Right atrium auricular region (tissue), 2 donors: ENCODE data around the gene IL4. TPM values are rescaled to one million over a fixed set of nuclear protein-coding genes. Genes with fewer than 3 reads are reported as not detected.

ENCODE experiments used
- DNase-seq: peaks from one replicate; pipeline ENCODE4 v3.0.0-alpha.2; 2019; ENCODE audit warnings: low spot score
- H3K27ac ChIP-seq, 2 donors: fragments of 200-600 bp; sonication (generic); 1 replicate in 1 of 2; 2 replicates in 1 of 2; pipeline ENCODE4 v1.5.1; 2016 to 2019
- H3K27me3 ChIP-seq, 2 donors: fragments of 200-600 bp; sonication (generic); one replicate each; pipeline versions ENCODE4 v1.5.1 to v1.6.0; 2017 to 2019
- H3K36me3 ChIP-seq: fragments of 200-600 bp; sonication (generic); one replicate; pipeline ENCODE4 v1.5.1; 2016
- H3K4me1 ChIP-seq, 2 donors: fragments of 200-600 bp; sonication (generic); one replicate each; pipeline versions ENCODE4 v1.5.1 to v1.6.0; 2017 to 2019
- H3K4me3 ChIP-seq, 2 donors: fragments of 200-600 bp; sonication (generic); 1 replicate in 1 of 2; 2 replicates in 1 of 2; pipeline ENCODE4 v1.5.1; 2017 to 2019; ENCODE audit warnings: mild to moderate bottlenecking in 1 of 2, moderate library complexity in 1 of 2
- H3K9me3 ChIP-seq, 2 donors: fragments of 200-600 bp; sonication (generic); one replicate each; pipeline ENCODE4 v1.5.1; 2019
- total RNA-seq, 2 donors: library from RNA; depleted of rRNA; stranded (reverse); fragments of >200 nt; gene quantifications; one replicate each; pipeline ENCODE4 v1.1.0, GENCODE V29; 2016
- TF ChIP-seq, protein P1 (sequence below), 2 donors: fragments of 200-600 bp; sonication (generic); IDR thresholded peaks; one replicate each; pipeline ENCODE4 v1.5.1; 2019; ENCODE audit warnings: antibody characterized with exemption in 2 of 2

IL4 gene
- total RNA-seq, 2 donors from 2014 or later: not detected

DNA sequence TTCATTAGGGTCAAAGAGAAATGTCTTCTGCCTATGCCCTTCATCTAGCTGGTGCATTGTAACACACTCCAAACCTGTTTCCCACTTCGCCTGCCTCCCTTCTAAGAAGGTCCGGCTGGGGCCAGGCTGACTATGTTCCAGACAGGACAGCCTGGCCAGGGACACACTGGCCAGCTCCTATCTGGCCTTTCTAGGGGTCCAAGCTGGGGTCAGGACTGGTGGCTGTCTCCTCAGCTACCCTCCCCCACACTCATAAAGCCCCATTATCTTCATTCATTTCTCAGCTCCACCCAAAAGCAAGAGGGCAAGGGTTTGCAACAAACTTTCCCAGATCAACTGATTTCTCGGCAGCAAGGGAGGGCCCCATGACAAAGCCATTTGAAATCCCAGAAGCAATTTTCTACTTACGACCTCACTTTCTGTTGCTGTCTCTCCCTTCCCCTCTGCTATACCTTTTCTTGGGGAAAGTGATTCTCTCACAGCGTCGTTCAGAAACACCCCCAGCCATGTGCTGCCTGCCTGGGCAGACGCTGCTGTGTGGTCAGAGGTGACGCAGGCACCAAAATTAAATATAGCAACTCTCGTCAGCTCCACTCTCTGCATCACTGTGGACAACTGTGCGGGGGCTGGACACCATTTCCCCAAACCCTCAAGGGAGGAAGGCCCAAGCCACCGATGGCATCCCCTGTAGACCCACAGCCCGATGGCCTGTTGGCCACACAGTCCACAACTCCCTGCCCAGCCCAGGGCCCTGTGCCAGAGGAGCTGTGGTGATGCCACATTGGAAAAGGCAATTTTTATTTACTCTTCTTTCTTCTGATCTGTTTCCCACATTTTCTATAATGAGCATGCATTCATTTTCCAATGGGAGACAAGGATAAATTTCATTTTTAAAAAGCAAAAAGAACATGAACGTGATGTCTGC, 9.8 kb upstream of the IL4 start:
- no peak overlapping the region for H3K27ac ChIP-seq
- no peaks in the 10 kb centered on the region for H3K9me3 ChIP-seq
- H3K36me3 ChIP-seq: no peaks in the 10 kb centered on the region
- H3K27me3 ChIP-seq: no peaks in the 10 kb centered on the region
- TF ChIP-seq, protein P1, sequence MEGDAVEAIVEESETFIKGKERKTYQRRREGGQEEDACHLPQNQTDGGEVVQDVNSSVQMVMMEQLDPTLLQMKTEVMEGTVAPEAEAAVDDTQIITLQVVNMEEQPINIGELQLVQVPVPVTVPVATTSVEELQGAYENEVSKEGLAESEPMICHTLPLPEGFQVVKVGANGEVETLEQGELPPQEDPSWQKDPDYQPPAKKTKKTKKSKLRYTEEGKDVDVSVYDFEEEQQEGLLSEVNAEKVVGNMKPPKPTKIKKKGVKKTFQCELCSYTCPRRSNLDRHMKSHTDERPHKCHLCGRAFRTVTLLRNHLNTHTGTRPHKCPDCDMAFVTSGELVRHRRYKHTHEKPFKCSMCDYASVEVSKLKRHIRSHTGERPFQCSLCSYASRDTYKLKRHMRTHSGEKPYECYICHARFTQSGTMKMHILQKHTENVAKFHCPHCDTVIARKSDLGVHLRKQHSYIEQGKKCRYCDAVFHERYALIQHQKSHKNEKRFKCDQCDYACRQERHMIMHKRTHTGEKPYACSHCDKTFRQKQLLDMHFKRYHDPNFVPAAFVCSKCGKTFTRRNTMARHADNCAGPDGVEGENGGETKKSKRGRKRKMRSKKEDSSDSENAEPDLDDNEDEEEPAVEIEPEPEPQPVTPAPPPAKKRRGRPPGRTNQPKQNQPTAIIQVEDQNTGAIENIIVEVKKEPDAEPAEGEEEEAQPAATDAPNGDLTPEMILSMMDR (IDR thresholded peaks at IDR 0.05): no peak
- no peaks in the 10 kb centered on the region for H3K4me1 ChIP-seq
- DNase-seq: no peak
- H3K4me3 ChIP-seq: no peak overlapping the region

DNA sequence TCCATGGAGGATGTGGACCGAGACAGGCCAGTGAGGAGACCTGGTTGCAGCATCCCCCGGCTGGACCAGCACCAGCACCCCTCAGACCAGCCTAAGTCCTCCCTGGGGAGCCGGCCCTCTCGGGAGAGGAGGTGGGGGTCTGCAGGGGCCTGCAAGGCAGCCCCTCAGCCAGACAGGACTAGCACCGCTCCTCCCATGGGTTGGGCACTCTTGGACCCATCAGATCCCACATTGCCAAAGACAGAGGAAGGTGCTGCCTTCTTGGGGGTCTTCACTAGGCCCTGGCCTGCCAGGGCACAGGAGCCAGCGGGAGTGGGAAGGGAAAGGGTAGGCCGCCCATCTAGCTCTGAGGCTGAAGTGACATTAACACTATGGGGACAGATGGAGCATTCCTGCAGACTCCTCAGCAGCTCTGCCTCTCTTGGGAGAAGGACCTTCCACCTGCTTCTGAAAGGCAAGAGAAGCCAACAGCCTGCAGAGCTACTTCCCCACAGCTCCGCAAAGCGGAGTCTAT, 9.0 kb upstream of the IL4 start:
- Histone ChIP-seq H3K36me3 (no peaks in the 10 kb centered on the region), H3K9me3 (no peaks in the 10 kb centered on the region), H3K4me3 (no peak overlapping the region), H3K27me3 (no peaks in the 10 kb centered on the region), H3K4me1 (no peaks in the 10 kb centered on the region), H3K27ac (no peak overlapping the region)
- DNase-seq: no peak
- TF ChIP-seq, protein P1 (IDR thresholded peaks at IDR 0.05): no peak

DNA sequence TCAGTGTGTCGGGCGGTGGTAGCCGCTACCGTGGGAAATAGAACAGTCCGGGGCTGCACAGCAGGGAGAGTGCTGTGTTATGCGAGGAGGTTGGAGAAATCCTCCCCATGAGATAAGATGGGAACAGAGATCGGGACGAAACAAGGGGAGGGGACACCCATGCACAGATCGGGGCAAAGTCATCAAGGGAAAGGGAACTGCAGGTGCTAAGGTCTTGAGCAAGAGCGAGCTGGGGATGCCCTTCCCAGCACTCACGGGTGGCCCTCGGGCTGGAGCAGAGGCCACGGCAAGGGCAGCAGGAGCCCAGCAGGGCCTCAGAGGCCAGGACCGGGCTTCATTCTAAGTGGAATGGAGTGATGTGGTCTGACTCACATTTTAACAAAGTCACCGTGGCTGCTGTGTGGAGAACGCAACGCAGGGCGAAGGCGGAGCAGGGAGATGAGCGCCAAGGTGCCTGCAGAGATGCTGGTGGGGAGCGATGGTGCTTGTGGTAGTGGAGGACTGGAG, 8.2 kb upstream of the IL4 start:
- H3K27ac ChIP-seq: no peak overlapping the region
- no peaks in the 10 kb centered on the region for H3K36me3 ChIP-seq
- TF ChIP-seq, protein P1 (IDR thresholded peaks at IDR 0.05): no peak
- H3K9me3 ChIP-seq: no peaks in the 10 kb centered on the region
- no peaks in the 10 kb centered on the region for H3K27me3 ChIP-seq
- no peak overlapping the region for H3K4me3 ChIP-seq
- no peak for DNase-seq
- H3K4me1 ChIP-seq: no peaks in the 10 kb centered on the region

DNA sequence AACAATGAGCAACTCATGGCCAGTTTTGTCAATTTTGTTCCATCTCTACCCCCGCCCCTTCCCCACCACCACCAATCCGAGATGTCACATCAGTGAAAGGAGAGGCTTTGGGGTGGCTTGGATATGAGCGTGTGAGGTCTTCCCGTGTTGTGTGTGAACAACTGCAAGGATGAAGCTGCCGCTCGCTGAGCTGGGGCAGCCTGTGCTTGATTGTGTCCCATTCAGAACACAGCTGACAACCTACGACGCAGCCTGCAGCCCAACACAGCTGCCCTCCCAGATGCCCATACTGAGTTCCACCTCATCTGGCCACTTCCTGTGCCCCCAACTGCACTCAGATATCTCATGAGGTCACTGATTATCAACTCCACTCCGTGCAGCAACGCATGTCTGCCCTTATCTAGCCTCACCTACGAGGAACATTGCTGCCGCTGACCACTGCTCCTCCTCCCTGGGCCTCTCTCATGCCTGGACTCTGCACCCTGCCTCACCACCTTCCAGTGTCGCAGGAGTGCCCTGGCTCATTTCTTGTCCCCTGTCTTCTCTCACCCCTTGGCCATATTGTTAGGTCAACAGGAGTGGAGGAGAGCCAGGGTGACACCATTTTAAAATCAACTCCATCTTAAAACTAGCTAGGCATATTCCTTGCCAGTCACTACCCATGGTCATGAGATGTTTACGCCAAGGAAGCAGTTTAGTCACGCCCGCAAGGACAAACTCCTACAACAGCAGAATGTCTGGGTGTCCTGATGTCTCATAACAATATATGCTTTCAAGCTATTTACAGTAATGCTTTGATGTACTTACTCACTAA, 7.3 kb upstream of the IL4 start:
- Histone ChIP-seq H3K27me3 (no peaks in the 10 kb centered on the region), H3K36me3 (no peaks in the 10 kb centered on the region), H3K4me1 (no peaks in the 10 kb centered on the region), H3K27ac (no peak overlapping the region), H3K4me3 (no peak overlapping the region), H3K9me3 (no peaks in the 10 kb centered on the region)
- TF ChIP-seq, protein P1 (IDR thresholded peaks at IDR 0.05): no peak
- DNase-seq: no peak

DNA sequence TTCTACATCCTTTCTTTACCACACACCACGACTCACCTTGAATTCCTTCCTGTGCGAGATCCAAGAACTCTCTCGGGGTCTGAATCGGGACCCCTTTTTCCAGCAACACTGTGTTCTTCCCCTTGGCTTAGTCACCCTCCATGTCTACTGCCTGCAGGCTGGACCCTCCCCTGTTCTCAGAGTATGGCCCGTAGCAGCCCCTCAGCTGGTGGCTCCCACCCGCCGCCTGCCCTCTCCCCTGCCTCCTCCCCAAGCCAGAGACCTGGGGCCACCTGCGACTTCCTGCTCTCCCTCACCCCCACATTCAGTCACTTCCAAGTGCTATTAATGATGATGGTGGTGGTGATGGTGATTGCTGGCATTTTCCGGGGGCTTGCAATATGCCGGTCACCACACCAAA, 6.5 kb upstream of the IL4 start:
- DNase-seq: no peak
- H3K27ac ChIP-seq: no peak overlapping the region
- H3K36me3 ChIP-seq: no peaks in the 10 kb centered on the region
- TF ChIP-seq, protein P1 (IDR thresholded peaks at IDR 0.05): no peak
- no peaks in the 10 kb centered on the region for H3K4me1 ChIP-seq
- no peaks in the 10 kb centered on the region for H3K27me3 ChIP-seq
- H3K4me3 ChIP-seq: no peak overlapping the region
- H3K9me3 ChIP-seq: no peaks in the 10 kb centered on the region
